Astrocyte of the cerebellum (primary cell): ENCODE measurements around the gene MYH6.
"Not testable (repeated sequence)": the region's sequence is repeated elsewhere in the genome, so short reads cannot be mapped to it uniquely, and the experiment has no call there.

Experiments
- DNase-seq: peaks from one replicate; pipeline ENCODE4 v3.0.0-alpha.2; 2011; ENCODE audit warnings: low read depth
- H3K4me3 ChIP-seq: 2 replicates; pipeline ENCODE4 v1.5.1; 2011; ENCODE audit warnings: mild to moderate bottlenecking, low read depth, low read length, moderate library complexity
- CTCF ChIP-seq: IDR thresholded peaks from 2 replicates; pipeline ENCODE4 v1.5.1; 2012; ENCODE audit warnings: low read length, low read depth, moderate library complexity, mild to moderate bottlenecking; ENCODE audit errors: missing control alignments
- in situ Hi-C: cut with HindIII; loops from 2 replicates; pipeline ENCODE4 v1.10.0; 2017; ENCODE audit warnings: low sequenced_read_pairs

MYH6 gene

DNA sequence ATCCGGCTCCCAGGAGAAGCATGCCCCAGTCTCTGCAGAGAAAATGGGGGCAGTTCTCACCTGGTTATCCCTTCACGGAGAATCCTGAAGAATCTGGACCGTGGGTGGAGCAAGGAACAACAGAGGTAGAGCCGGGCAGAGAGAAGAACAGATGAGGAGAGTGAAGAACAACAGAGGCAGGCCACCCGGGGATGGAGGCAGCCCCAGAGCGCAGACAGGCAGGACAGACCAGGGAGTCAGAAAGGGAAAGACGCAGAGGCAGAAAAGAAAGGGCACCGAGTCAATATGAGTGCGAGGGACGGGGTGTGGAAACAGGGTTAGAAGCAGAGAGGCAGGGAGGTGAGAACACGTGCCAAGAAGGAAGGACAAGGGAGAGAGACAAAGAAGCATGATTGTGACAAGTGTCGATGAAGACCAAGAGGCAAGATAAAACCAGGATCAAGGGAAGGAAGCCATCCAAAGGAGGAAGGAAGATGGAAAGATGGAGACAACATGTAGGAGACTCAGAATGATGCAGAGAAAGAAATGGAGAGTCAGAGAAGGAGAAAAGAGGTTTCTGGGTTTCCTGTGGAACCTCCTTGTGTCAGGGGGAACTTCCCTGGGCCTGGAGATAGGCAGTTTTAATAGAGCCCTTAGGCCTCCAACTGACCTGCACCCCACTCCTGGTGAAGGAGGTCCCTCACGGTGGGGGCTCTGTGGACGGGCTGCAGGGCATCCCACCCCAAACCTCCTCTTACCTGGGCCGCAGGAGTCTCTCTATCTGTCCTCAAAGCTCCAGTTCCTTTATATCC lies at the start of gene MYH6:
Gene MYH6 (minus strand): TSS at position 758 of the 791 bp plus-strand sequence. CDS start 1,050 bp downstream, outside the sequence.
- H3K4me3 ChIP-seq = no peak within 1 kb of the TSS
- TF ChIP-seq CTCF = no peak
- in situ Hi-C loops = no loop called here
- DNase-seq = no peak

DNA sequence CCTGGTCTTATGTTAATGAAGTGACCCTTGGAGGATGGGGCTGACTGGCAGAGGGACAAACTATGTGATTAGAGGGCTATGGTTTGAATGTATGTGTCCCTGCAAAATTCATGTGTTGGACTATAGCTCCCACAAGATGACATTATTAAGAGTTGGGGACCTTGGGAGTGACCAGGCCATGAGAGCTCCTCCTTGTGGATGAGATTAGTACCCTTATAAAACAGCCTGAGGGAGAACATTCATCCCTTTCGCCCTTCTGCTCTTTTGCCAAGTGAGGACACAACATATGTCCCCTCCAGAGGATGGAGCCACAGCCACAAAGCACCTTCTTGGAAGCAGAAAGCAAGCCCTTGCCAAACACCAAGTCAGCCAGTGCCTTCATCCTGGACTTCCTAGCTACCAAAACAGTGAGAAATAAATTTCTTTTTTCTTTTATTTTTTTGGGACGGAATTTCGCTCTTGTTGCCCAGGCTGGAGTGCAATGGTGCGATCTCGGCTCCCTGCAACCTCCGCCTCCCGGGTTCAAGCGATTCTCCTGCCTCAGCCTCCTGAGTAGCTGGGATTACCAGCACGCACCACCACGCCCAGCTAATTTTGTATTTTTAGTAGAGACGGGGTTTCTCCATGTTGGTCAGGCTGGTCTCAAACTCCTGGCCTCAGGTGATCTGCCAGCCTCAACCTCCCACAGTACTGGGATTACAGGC lies 49.0 kb upstream of the MYH6 start:
- TF ChIP-seq CTCF = peak; percentile 43
- in situ Hi-C loops, H3K4me3 ChIP-seq, DNase-seq: not testable (repeated sequence)

GRCh38 chr14:23454445-23454856 lies 46.4 kb upstream of the MYH6 start:
- no peak for DNase-seq
- H3K4me3 ChIP-seq = no peak overlapping the region
- in situ Hi-C loops = no loop called here
- no peak for TF ChIP-seq CTCF

DNA sequence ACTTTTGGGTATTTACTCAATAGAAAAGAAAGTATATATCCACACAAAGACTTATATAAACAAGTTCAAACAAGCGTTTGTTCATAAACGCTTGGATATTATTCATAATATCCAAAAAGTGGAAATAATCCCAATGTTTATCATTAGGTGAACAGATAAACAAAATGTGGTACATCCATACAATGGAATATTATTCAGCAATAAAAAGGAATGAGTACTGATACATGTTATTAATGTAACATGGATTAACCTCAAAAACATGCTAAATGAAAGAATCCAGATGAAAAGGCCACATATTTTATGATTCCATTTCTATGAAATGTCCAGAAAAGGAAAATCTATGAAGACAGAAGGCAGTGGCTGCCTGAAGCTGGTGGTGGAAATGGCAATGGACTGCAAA lies 44.2 kb upstream of the MYH6 start:
- in situ Hi-C loops = no loop called here
- no peak overlapping the region for H3K4me3 ChIP-seq
- no peak for TF ChIP-seq CTCF
- DNase-seq = no peak

DNA sequence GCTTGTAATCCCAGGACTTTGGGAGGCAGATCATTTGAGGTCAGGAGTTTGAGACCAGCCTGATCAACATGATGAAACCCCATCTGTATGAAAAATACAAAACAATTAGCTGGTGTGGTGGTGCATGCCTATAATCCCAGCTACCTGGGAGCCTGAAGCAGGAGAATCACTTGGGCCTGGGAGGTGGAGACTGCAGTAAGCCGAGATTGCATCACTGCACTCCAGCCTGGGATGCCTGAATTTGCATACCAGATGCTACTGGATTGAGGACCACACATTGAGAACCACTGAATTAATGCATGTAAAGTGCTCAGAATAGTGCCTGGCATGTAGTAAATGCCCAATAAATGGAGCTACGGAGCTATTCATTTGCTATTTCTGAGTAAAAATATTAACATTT lies 42.3 kb upstream of the MYH6 start:
- no peak for TF ChIP-seq CTCF
- no peak overlapping the region for H3K4me3 ChIP-seq
- in situ Hi-C loops = no loop called here
- DNase-seq = no peak

DNA sequence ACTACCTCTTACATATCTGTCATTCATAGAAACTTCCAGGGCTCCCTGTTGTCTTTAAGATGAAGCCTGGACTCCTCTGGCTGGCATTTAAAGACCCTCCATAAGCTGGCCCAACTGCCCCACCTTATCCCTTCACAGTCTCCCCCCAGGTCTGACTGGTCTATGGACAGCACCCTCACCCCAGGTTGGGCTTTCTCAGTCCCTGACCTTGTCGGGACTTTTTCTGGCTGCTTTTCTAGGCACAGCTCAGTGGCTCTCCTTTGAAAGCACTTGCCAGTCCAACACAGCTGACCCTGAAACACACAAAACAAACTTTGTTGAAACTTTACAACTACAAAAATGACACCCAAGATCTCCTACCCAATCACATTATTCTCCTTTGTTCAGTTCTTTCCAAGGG lies 41.2 kb upstream of the MYH6 start:
- in situ Hi-C loops = no loop called here
- DNase-seq = no peak
- no peak overlapping the region for H3K4me3 ChIP-seq
- no peak for TF ChIP-seq CTCF
